HG02623 (cell line): ENCODE data around the gene PCDHGC5.

Experiments used
- ATAC-seq: cut with Tn5 transposase; IDR thresholded peaks from one replicate; pipeline ENCODE4 v1.9.1; 2021; ENCODE audit warnings: moderate library complexity; ENCODE audit not compliant: unreplicated experiment

PCDHGC5 gene

GRCh38 chr5:141490271-141490670 lies 1.4 kb downstream of the PCDHGC5 start:
- no peak for ATAC-seq

- ATAC-seq, result no peak
Measured at GRCh38 chr5:141490771-141491170, 1.9 kb downstream of the PCDHGC5 start.

- no peak for ATAC-seq
Measured at GRCh38 chr5:141491323-141492167, 2.7 kb downstream of the PCDHGC5 start.

GRCh38 chr5:141492168-141492885 lies 3.4 kb downstream of the PCDHGC5 start:
- ATAC-seq, result peak; percentile 35

- ATAC-seq, result no peak
Measured at GRCh38 chr5:141493500-141494422, 4.9 kb downstream of the PCDHGC5 start.

GRCh38 chr5:141494761-141495452 lies 6.0 kb downstream of the PCDHGC5 start:
- ATAC-seq, result no peak

- ATAC-seq, result no peak
Measured at GRCh38 chr5:141495453-141495811, 6.6 kb downstream of the PCDHGC5 start.

GRCh38 chr5:141496038-141496437 lies 7.2 kb downstream of the PCDHGC5 start:
- ATAC-seq, result no peak

- ATAC-seq, result no peak
Measured at GRCh38 chr5:141501761-141502160, 12.9 kb downstream of the PCDHGC5 start.

GRCh38 chr5:141503681-141504080 lies 14.8 kb downstream of the PCDHGC5 start:
- ATAC-seq, result no peak

- no peak for ATAC-seq
Measured at GRCh38 chr5:141504216-141504615, 15.3 kb downstream of the PCDHGC5 start.

- no peak for ATAC-seq
Measured at GRCh38 chr5:141506381-141507155, 17.7 kb downstream of the PCDHGC5 start.

- ATAC-seq, result peak; percentile 35
Measured at GRCh38 chr5:141507387-141508091, 18.7 kb downstream of the PCDHGC5 start.

- ATAC-seq, result no peak
Measured at GRCh38 chr5:141508440-141508797, 19.5 kb downstream of the PCDHGC5 start.

GRCh38 chr5:141508798-141509611 lies 20.1 kb downstream of the PCDHGC5 start:
- no peak for ATAC-seq

GRCh38 chr5:141510160-141510559 lies 21.3 kb downstream of the PCDHGC5 start:
- ATAC-seq, result no peak

GRCh38 chr5:141510850-141511601 lies 22.1 kb downstream of the PCDHGC5 start:
- peak; percentile 26 for ATAC-seq
